Placental pericyte (primary cell): ENCODE results near the gene DTNB. TPM values are rescaled to one million over a fixed set of nuclear protein-coding genes. Genes with fewer than 3 reads are reported as not detected.

Experiments
- small RNA-seq: library from RNA; depleted of rRNA; stranded (forward); fragments of <200 nt; gene quantifications from one replicate; pipeline ENCODE3, GENCODE V24; 2012; ENCODE audit warnings: low replicate concordance
- total RNA-seq: library from RNA; depleted of rRNA; stranded (reverse); fragments of >200 nt; gene quantifications from 2 replicates; pipeline ENCODE4 v1.2.3, GENCODE V29; 2012

The DTNB gene
- total RNA-seq, result 2.6 and 3.7 TPM in 2 replicates

DNA sequence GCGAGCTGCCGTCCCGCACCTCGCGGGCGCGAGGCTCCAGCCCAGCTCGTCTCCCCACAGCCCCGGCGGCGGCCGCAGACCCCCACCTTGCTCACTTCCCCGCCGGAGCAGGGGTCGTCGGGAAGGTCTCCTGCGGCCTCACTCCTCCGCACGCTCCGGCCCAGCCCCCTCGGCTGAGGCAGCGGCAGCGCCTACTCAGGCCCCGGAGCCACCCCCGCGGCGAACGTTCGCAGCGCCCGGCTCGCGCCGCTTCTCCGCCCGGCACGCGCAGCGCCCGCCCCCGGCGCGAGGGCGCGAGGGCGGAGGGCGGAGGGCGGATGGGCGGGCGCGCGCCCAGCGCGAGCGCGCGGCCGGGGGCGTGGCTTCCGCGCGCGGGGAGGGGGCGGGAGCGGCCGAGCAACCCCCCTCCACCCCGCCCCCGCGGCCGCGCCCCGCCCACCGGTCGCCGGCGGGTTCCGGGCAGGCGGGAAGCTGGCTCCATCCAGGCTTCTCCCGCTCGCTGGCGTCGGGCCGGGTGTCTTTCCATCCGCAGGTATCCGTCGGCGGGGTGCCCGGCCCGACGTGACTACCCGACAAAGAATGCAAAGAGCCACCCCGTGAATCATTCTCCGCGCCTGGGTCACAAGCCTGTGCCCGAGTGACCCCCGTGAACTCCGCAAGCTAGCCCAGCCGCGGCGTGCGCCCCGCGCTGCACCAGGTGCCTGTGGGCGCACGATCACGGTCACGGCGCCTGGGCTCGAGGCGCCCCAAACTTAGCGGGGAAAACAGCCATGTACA is at the start of gene DTNB:
DTNB (minus strand) TSS at position 278 of the 777 bp plus-strand sequence. CDS start 20,917 bp downstream, outside the sequence.

DNA sequence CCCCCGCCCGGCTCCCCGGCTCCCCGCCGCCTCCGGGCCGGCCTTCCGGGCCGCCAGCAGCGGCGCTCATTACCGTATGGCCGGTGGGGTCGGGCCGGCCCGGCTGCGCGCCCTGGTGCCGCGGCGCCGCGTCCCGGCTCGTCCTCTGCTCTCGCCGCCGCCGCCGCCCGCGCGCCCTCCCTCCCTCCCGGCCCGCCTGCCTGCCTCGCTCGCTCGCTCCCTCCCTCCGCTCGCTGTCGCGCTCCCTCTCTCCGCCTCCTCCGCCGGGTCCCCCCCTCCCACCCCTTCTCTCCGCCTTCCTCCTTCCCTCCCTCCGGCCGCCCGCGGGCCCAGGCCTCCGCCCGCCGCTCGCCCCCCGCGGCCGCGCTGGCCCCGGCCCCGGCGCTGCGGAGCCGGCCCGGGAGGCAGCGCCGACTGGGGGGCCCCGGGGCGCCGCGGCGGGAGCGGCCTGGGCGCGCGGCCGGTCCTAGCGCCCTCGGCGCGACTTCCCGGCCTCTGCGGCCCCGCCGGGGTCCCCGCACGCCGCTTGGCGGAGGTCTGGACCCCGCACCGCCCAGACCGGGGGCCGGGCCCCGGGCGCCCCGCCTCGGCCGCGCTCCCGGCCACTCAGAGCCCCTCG is 331.5 kb downstream of the DTNB start, which contains the start of gene DNMT3A:
DNMT3A (minus strand) TSS at position 173 of the 619 bp plus-strand sequence. CDS start 27,941 bp downstream, outside the sequence.

Small RNA genes within 50 kb of the gene (small RNA-seq; reads per million reads assigned to genes)
- gene MIR1301, result 0.26 reads per million
- not detected for gene RF00019

Other genes with a start within 250 kb of the DTNB start
- 14.2 and 20.2 TPM in 2 replicates for gene ASXL2, start 204.9 kb upstream of the DTNB start, total RNA-seq